Left lung (tissue), 10 donors: Measurements from ENCODE around the gene PRPSAP1. TPM values are rescaled to one million over a fixed set of nuclear protein-coding genes. Genes with fewer than 3 reads are reported as not detected.

ENCODE experiments used
- ATAC-seq: fragments of 200-7000 bp; cut with Tn5 transposase; one replicate; pipeline ENCODE4 v1.9.1; 2020; ENCODE audit warnings: moderate library complexity
- DNase-seq, 4 donors: peaks; one replicate each; pipeline ENCODE4 v3.0.0-alpha.2; 2013 to 2020
- H3K27ac ChIP-seq, 2 donors: fragments of 200-600 bp; sonication (generic) in 1 of 2; one replicate each; pipeline versions ENCODE4 v1.5.0 to v1.8.0; 2020 to 2021
- H3K27me3 ChIP-seq, 2 donors: fragments of 200-600 bp; sonication (generic) in 1 of 2; one replicate each; pipeline versions ENCODE4 v1.5.0 to v1.8.0; 2020 to 2021
- H3K36me3 ChIP-seq, 2 donors: fragments of 200-600 bp; sonication (generic) in 1 of 2; one replicate each; pipeline versions ENCODE4 v1.5.0 to v1.8.0; 2020 to 2021
- H3K4me1 ChIP-seq, 2 donors: fragments of 200-600 bp; one replicate each; pipeline ENCODE4 v1.8.0; 2021
- H3K4me3 ChIP-seq, 2 donors: fragments of 200-600 bp; sonication (generic) in 1 of 2; one replicate each; pipeline versions ENCODE4 v1.5.0 to v1.8.0; 2020 to 2021; ENCODE audit warnings: mild to moderate bottlenecking in 1 of 2
- H3K9me3 ChIP-seq, 2 donors: fragments of 200-600 bp; sonication (generic) in 1 of 2; one replicate each; pipeline versions ENCODE4 v1.5.0 to v1.8.0; 2020 to 2021
- intact Hi-C, 2 donors: fragments of 100-400 bp; cut with DNase I; formaldehyde crosslinking; loops; one replicate each; pipeline versions ENCODE4 v1.11.2 to v1.14.2; 2022
- polyA plus RNA-seq, 6 donors: library from polyadenylated mRNA; unstranded; fragments of 120-200 nt; gene quantifications; one replicate each; pipeline ENCODE4 v1.2.1, GENCODE V29; 2013; ENCODE audit not compliant: insufficient read length in 6 of 6
- total RNA-seq, 2 donors: library from RNA; stranded (reverse); fragmentation: NEBNext Ultra II Directional; extraction: Animal tissue kit (Norgen Biotek cat#: 25700); gene quantifications; one replicate each; pipeline ENCODE4 v1.2.1, GENCODE V29; 2021
- TF ChIP-seq, protein P1 (sequence below), 2 donors: fragments of 200-600 bp; sonication (generic) in 1 of 2; IDR thresholded peaks; one replicate each; pipeline versions ENCODE4 v1.5.0 to v1.8.0; 2021; ENCODE audit warnings: antibody characterized with exemption in 2 of 2
- donor health status: DM: no; HTN: yes; CAD: no.
- donor health status: DM: no; HTN: no; CAD: no.

PRPSAP1 gene
- total and polyA plus RNA-seq, 8 donors, result 51.2 to 95.4 (median 81.9) TPM

DNA sequence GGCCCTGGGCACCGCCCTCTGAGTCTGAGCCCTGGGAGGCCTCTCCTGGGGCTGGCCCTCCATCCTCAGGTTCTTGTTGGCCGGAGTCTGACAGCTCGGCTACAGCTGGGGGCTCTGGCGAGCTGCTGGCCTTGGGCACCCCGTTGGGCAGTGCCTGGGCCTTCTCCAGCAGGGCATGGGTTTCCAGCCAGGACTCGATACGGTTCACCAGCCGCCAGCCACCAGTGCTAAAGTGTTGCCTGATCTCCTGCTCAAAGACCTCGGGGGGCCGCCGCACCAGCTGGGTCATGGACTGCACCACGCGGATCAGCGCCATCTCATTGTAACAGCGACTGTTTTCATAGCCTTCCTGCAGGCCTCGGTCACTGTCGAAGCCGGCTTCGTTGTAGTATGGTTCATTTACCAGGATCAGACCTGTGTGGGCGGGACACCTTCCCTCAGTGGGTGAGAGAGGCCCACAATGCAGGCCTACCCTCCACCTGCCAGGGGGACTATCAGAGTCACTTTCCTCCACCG, 37.5 kb upstream of the PRPSAP1 start:
- Histone ChIP-seq H3K36me3 (peaks cover 0 to 81% of the 10 kb centered on the region in 2 donors), H3K27ac (no peak overlapping the region)

DNA sequence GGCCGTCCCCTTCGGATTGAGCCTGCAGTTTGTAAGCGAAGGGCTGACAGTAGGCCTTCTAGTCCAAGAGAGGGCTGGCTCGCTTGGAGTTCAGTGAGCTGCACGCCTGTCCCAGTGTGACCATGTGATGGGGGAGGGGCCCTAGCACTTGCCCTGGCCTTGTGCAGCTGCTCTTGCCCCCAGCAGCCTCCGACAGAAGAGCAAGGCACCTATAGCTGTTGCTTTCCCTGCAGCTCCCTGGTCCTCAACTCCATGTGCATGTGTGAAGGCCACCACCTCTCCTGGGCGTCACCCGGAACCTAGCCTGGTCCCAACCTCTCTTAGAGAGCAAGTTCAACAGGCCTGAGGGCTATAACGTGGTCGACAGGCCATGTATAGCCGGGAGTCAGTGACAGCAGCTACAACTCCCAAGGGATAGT, 36.3 kb upstream of the PRPSAP1 start:
- H3K4me1 ChIP-seq, result peaks cover 13 to 26% of the 10 kb centered on the region in 2 donors
- intact Hi-C loops, result no loop called here
- H3K27ac ChIP-seq, result no peak overlapping the region
- H3K36me3 ChIP-seq, result peaks cover 0 to 69% of the 10 kb centered on the region in 2 donors
- H3K9me3 ChIP-seq, result no peaks in the 10 kb centered on the region
- DNase-seq (no peak), ATAC-seq (no peak)
- H3K27me3 ChIP-seq, result peaks cover 0 to 7% of the 10 kb centered on the region in 2 donors
- TF ChIP-seq, protein P1, sequence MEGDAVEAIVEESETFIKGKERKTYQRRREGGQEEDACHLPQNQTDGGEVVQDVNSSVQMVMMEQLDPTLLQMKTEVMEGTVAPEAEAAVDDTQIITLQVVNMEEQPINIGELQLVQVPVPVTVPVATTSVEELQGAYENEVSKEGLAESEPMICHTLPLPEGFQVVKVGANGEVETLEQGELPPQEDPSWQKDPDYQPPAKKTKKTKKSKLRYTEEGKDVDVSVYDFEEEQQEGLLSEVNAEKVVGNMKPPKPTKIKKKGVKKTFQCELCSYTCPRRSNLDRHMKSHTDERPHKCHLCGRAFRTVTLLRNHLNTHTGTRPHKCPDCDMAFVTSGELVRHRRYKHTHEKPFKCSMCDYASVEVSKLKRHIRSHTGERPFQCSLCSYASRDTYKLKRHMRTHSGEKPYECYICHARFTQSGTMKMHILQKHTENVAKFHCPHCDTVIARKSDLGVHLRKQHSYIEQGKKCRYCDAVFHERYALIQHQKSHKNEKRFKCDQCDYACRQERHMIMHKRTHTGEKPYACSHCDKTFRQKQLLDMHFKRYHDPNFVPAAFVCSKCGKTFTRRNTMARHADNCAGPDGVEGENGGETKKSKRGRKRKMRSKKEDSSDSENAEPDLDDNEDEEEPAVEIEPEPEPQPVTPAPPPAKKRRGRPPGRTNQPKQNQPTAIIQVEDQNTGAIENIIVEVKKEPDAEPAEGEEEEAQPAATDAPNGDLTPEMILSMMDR (IDR thresholded peaks at IDR 0.05), result no peak
- no peak overlapping the region for H3K4me3 ChIP-seq

More for the DNA sequence above, 37.5 kb upstream of the PRPSAP1 start:
- Histone ChIP-seq H3K4me3 (no peak overlapping the region), H3K9me3 (no peaks in the 10 kb centered on the region), H3K27me3 (no peaks in the 10 kb centered on the region), H3K4me1 (peaks cover under 1 to 14% of the 10 kb centered on the region in 2 donors)
- DNase-seq, result peak in 1 of 4 donors; percentile 69
- TF ChIP-seq, protein P1 (IDR thresholded peaks at IDR 0.05), result no peak
- ATAC-seq, result no peak
- intact Hi-C loops, result no loop called here

DNA sequence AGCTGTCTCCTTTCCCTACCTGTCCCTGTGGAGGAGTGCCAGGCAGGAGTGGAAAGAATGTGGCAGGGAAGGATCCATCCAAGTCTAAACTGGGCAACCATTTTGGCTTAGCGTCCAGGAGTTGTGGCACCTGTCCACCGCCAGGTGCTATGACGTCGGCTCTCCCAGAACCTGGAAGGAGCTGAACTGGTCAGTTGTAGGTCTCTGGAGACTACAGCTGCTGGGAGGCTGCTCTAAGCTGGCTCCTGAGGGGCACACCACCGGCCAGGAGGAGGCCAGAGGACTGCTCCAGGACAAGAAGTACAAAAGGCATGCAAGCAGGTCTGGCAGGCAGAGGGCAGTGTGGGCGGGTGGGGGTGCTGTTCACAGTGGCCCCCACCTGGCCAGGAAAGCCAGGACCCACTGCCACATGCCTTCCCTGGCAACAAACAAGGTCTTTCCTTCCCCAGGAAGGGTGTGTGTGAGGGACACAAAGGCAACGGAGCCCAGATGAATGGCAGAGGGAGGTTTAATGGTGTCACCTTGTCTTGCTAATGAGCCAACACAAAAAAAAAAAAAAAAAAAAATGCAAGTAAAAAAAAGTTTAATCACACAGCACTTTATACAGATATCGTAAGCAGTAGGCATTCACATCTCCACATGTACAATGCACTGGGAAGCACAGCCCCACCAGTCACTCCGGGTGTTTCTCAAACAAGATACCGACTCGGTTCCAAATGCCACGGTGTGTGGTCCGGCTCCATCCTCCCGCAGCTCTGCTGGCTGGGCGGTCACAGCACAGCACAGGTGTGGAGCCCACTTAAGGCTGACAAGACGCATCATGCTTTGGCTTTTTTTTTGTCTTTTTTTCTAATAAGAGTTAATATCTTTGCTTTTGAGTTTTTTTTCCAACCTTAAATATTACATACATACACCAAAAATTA, 35.5 kb upstream of the PRPSAP1 start:
- no peak for DNase-seq
- Histone ChIP-seq H3K4me1 (peaks cover 19 to 31% of the 10 kb centered on the region in 2 donors), H3K36me3 (peaks cover 0 to 64% of the 10 kb centered on the region in 2 donors), H3K9me3 (no peaks in the 10 kb centered on the region), H3K4me3 (no peak overlapping the region), H3K27me3 (peaks cover 0 to 13% of the 10 kb centered on the region in 2 donors), H3K27ac (no peak overlapping the region)
- TF ChIP-seq, protein P1 (IDR thresholded peaks at IDR 0.05), result no peak
- intact Hi-C loops, result no loop called here
- no peak for ATAC-seq

DNA sequence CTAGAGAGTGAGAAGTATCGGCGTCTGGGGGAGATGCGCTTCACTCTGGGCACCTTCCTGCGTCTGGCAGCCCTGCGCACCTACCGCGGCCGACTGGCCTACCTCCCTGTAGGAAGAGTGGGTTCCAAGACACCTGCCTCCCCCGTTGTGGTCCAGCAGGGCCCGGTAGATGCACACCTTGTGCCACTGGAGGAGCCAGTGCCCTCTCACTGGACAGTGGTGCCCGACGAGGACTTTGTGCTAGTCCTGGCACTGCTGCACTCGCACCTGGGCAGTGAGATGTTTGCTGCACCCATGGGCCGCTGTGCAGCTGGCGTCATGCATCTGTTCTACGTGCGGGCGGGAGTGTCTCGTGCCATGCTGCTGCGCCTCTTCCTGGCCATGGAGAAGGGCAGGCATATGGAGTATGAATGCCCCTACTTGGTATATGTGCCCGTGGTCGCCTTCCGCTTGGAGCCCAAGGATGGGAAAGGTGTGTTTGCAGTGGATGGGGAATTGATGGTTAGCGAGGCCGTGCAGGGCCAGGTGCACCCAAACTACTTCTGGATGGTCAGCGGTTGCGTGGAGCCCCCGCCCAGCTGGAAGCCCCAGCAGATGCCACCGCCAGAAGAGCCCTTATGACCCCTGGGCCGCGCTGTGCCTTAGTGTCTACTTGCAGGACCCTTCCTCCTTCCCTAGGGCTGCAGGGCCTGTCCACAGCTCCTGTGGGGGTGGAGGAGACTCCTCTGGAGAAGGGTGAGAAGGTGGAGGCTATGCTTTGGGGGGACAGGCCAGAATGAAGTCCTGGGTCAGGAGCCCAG, 33.5 kb upstream of the PRPSAP1 start:
- intact Hi-C loops, result no loop called here
- ATAC-seq (no peak), DNase-seq (no peak)
- peak overlapping the region in 1 of 2 donors; percentile 73 for H3K4me3 ChIP-seq
- peaks cover 27 to 45% of the 10 kb centered on the region in 2 donors for H3K4me1 ChIP-seq
- H3K27me3 ChIP-seq, result peaks cover 0 to 22% of the 10 kb centered on the region in 2 donors
- H3K36me3 ChIP-seq, result peaks cover 0 to 48% of the 10 kb centered on the region in 2 donors
- TF ChIP-seq, protein P1 (IDR thresholded peaks at IDR 0.05), result no peak
- H3K27ac ChIP-seq, result no peak overlapping the region
- H3K9me3 ChIP-seq, result no peaks in the 10 kb centered on the region
